Activated CD4-positive, alpha-beta memory T cell treated with anti-CD3 and anti-CD28 coated beads for 36 hours (primary cell): ENCODE results near the gene ZNF780A. TPM values are rescaled to one million over a fixed set of nuclear protein-coding genes. Genes with fewer than 3 reads are reported as not detected.
A peak's percentile ranks its signal among the peaks of the same experiment; 100 is the strongest.
"Not testable (repeated sequence)": the region's sequence is repeated elsewhere in the genome, so short reads cannot be mapped to it uniquely, and the experiment has no call there.

Source experiments
- CTCF ChIA-PET: fragments of 350-600 bp; sonication (Branson Sonifier 250); formaldehyde crosslinking; loops from one replicate; lab custom pipeline; 2021; ENCODE audit warnings: antibody characterized with exemption, inconsistent platforms; lab: Charles Lee
- POLR2A ChIA-PET: fragments of 350-600 bp; sonication (Branson Sonifier 250); formaldehyde crosslinking; loops from one replicate; lab custom pipeline; 2021; ENCODE audit warnings: antibody characterized with exemption; lab: Charles Lee
- DNase-seq: peaks from one replicate; pipeline ENCODE4 v3.0.0-alpha.2; 2020
- H3K27ac Mint-ChIP-seq: one replicate; pipeline ENCODE4 v1.8.0; 2021; ENCODE audit warnings: mixed read lengths
- H3K27me3 Mint-ChIP-seq: one replicate; pipeline ENCODE4 v1.8.0; 2021; ENCODE audit warnings: mixed read lengths
- H3K36me3 Mint-ChIP-seq: one replicate; pipeline ENCODE4 v1.8.0; 2021; ENCODE audit warnings: mixed read lengths
- H3K4me1 Mint-ChIP-seq: one replicate; pipeline ENCODE4 v1.8.0; 2021; ENCODE audit warnings: low read depth, mixed read lengths
- H3K4me3 Mint-ChIP-seq: one replicate; pipeline ENCODE4 v1.8.0; 2021; ENCODE audit warnings: mild to moderate bottlenecking, mixed read lengths
- H3K9me3 Mint-ChIP-seq: one replicate; pipeline ENCODE4 v1.8.0; 2021; ENCODE audit warnings: mixed read lengths
- intact Hi-C: fragments of 100-400 bp; cut with micrococcal nuclease; formaldehyde crosslinking; loops from one replicate; pipeline ENCODE4 v1.15.1; 2023
- total RNA-seq, 2 experiments: library from RNA; stranded (reverse); gene quantifications; one replicate each; pipeline ENCODE4 v1.2.3, GENCODE V29; 2021

Gene ZNF780A
- total RNA-seq, 2 experiments from 2014 or later, result 17.2 to 17.3 TPM

GRCh38 chr19:40112271-40112670 lies 21.5 kb upstream of the ZNF780A start:
- H3K27me3 Mint-ChIP-seq, H3K27ac Mint-ChIP-seq, H3K9me3 Mint-ChIP-seq, intact Hi-C loops, H3K4me1 Mint-ChIP-seq, POLR2A ChIA-PET, CTCF ChIA-PET, DNase-seq, H3K4me3 Mint-ChIP-seq, H3K36me3 Mint-ChIP-seq: not testable (repeated sequence)

- intact Hi-C loops, result no loop called here
- ChIA-PET POLR2A (no interaction called here), CTCF (interaction anchor here (0.6 to 0.7 kb wide), 2 partner anchors 24 to 178 kb away, joined by 3 to 6 read pairs; no protein-coding TSS in a partner anchor)
- H3K4me1 Mint-ChIP-seq, result no peaks in the 10 kb centered on the region
- H3K4me3 Mint-ChIP-seq, result no peak overlapping the region
- no peaks in the 10 kb centered on the region for H3K27me3 Mint-ChIP-seq
- no peaks in the 10 kb centered on the region for H3K36me3 Mint-ChIP-seq
- H3K27ac Mint-ChIP-seq, result no peak overlapping the region
- DNase-seq, result no peak
- H3K9me3 Mint-ChIP-seq, result peaks cover 2% of the 10 kb centered on the region
These were observed 19.8 kb upstream of the ZNF780A start for GRCh38 chr19:40110570-40110969.

GRCh38 chr19:40104754-40105153 lies 14.0 kb upstream of the ZNF780A start:
- POLR2A ChIA-PET, result no interaction called here
- Mint-ChIP-seq H3K36me3 (no peaks in the 10 kb centered on the region), H3K4me1 (no peaks in the 10 kb centered on the region), H3K4me3 (no peak overlapping the region), H3K27me3 (no peaks in the 10 kb centered on the region), H3K27ac (no peak overlapping the region), H3K9me3 (no peaks in the 10 kb centered on the region)
- intact Hi-C loops, result no loop called here
- DNase-seq, result no peak
- CTCF ChIA-PET, result no interaction called here

GRCh38 chr19:40103600-40103999 lies 12.9 kb upstream of the ZNF780A start:
- no peaks in the 10 kb centered on the region for H3K4me1 Mint-ChIP-seq
- H3K36me3 Mint-ChIP-seq, result no peaks in the 10 kb centered on the region
- H3K4me3 Mint-ChIP-seq, result no peak overlapping the region
- no peak for DNase-seq
- intact Hi-C loops, result no loop called here
- H3K27ac Mint-ChIP-seq, result no peak overlapping the region
- no peaks in the 10 kb centered on the region for H3K27me3 Mint-ChIP-seq
- ChIA-PET CTCF (no interaction called here), POLR2A (no interaction called here)
- no peaks in the 10 kb centered on the region for H3K9me3 Mint-ChIP-seq

GRCh38 chr19:40101813-40102212 lies 11.1 kb upstream of the ZNF780A start:
- intact Hi-C loops, result no loop called here
- ChIA-PET POLR2A (no interaction called here), CTCF (no interaction called here)
- Mint-ChIP-seq H3K4me3 (no peak overlapping the region), H3K9me3 (no peaks in the 10 kb centered on the region), H3K27ac (no peak overlapping the region), H3K27me3 (peaks cover 3% of the 10 kb centered on the region), H3K4me1 (no peaks in the 10 kb centered on the region), H3K36me3 (no peaks in the 10 kb centered on the region)
- DNase-seq, result no peak

- no peak overlapping the region for H3K4me3 Mint-ChIP-seq
- intact Hi-C loops, result loop anchor here (5.0 kb wide), 1 partner anchor 99 kb away; the partner anchor contains the start of gene MAP3K10
- CTCF ChIA-PET, result interaction anchor here (0.7 kb wide), 1 partner anchor 249 kb away, joined by 3 read pairs; no protein-coding TSS in a partner anchor
- H3K4me1 Mint-ChIP-seq, result peaks cover 24% of the 10 kb centered on the region
- H3K36me3 Mint-ChIP-seq, result peaks cover 10% of the 10 kb centered on the region
- no peak for DNase-seq
- H3K27me3 Mint-ChIP-seq, result peaks cover 5% of the 10 kb centered on the region
- POLR2A ChIA-PET, result no interaction called here
- peaks cover 5% of the 10 kb centered on the region for H3K9me3 Mint-ChIP-seq
- no peak overlapping the region for H3K27ac Mint-ChIP-seq
These were observed 2.7 kb upstream of the ZNF780A start for GRCh38 chr19:40093416-40093815.

GRCh38 chr19:40091205-40092129 lies 724 bp upstream of the ZNF780A start:
- ChIA-PET POLR2A (interaction anchor here (1.3 to 1.6 kb wide), 3 partner anchors 94 to 245 kb away, joined by 3 to 6 read pairs (median 6); partner anchors contain the start of genes FBL, PSMC4 and ZNF546), CTCF (interaction anchor here (1.0 kb wide), 1 partner anchor 26 kb away, joined by 3 read pairs; no protein-coding TSS in a partner anchor)
- H3K9me3 Mint-ChIP-seq, result peaks cover 5% of the 10 kb centered on the region
- H3K27me3 Mint-ChIP-seq, result peaks cover 2% of the 10 kb centered on the region
- H3K27ac Mint-ChIP-seq, result peak overlapping the region; percentile 99
- H3K4me1 Mint-ChIP-seq, result peaks cover 37% of the 10 kb centered on the region
- DNase-seq, result no peak
- H3K36me3 Mint-ChIP-seq, result peaks cover 10% of the 10 kb centered on the region
- intact Hi-C loops, result loop anchor here (2.0 to 5.0 kb wide), 3 partner anchors 35 to 101 kb away; partner anchors contain the start of genes MAP3K10, ZNF546 and ZNF780B
- peak overlapping the region; percentile 100 for H3K4me3 Mint-ChIP-seq

- peaks cover under 1% of the 10 kb centered on the region for H3K27me3 Mint-ChIP-seq
- ChIA-PET CTCF (interaction anchor here (0.7 kb wide), 1 partner anchor 87 kb away, joined by 3 read pairs; no protein-coding TSS in a partner anchor), POLR2A (interaction anchor here (0.6 kb wide), 1 partner anchor 80 kb away, joined by 3 read pairs; no protein-coding TSS in a partner anchor)
- peak overlapping the region; percentile 100 for H3K4me3 Mint-ChIP-seq
- peaks cover 5% of the 10 kb centered on the region for H3K9me3 Mint-ChIP-seq
- intact Hi-C loops, result no loop called here
- no peak for DNase-seq
- H3K4me1 Mint-ChIP-seq, result peaks cover 37% of the 10 kb centered on the region
- H3K36me3 Mint-ChIP-seq, result peaks cover 13% of the 10 kb centered on the region
- H3K27ac Mint-ChIP-seq, result peak overlapping the region; percentile 99
These were observed 1.3 kb downstream of the ZNF780A start for GRCh38 chr19:40089462-40089861.

GRCh38 chr19:40088299-40089047 lies 2.3 kb downstream of the ZNF780A start:
- no peak overlapping the region for H3K27ac Mint-ChIP-seq
- H3K9me3 Mint-ChIP-seq, result peaks cover 5% of the 10 kb centered on the region
- no peak for DNase-seq
- H3K27me3 Mint-ChIP-seq, result no peaks in the 10 kb centered on the region
- H3K4me3 Mint-ChIP-seq, result no peak overlapping the region
- H3K36me3 Mint-ChIP-seq, result peaks cover 18% of the 10 kb centered on the region
- ChIA-PET POLR2A (interaction anchor here (0.7 kb wide), 1 partner anchor 664 kb away, joined by 6 read pairs; no protein-coding TSS in a partner anchor), CTCF (interaction anchor here (1.9 kb wide), 1 partner anchor 118 kb away, joined by 6 read pairs; the partner anchor contains the start of gene PSMC4)
- intact Hi-C loops, result no loop called here
- H3K4me1 Mint-ChIP-seq, result peaks cover 37% of the 10 kb centered on the region

- intact Hi-C loops, result no loop called here
- no peak overlapping the region for H3K4me3 Mint-ChIP-seq
- H3K27ac Mint-ChIP-seq, result no peak overlapping the region
- H3K36me3 Mint-ChIP-seq, result peaks cover 45% of the 10 kb centered on the region
- CTCF ChIA-PET, result no interaction called here
- POLR2A ChIA-PET, result no interaction called here
- H3K27me3 Mint-ChIP-seq, result no peaks in the 10 kb centered on the region
- peaks cover 27% of the 10 kb centered on the region for H3K4me1 Mint-ChIP-seq
- no peak for DNase-seq
- peaks cover 11% of the 10 kb centered on the region for H3K9me3 Mint-ChIP-seq
These were observed 5.8 kb downstream of the ZNF780A start for GRCh38 chr19:40084948-40085347.

- H3K27ac Mint-ChIP-seq, result no peak overlapping the region
- no peaks in the 10 kb centered on the region for H3K27me3 Mint-ChIP-seq
- H3K4me1 Mint-ChIP-seq, result no peaks in the 10 kb centered on the region
- no peak for DNase-seq
- H3K4me3 Mint-ChIP-seq, result no peak overlapping the region
- ChIA-PET CTCF (no interaction called here), POLR2A (no interaction called here)
- H3K36me3 Mint-ChIP-seq, result peaks cover 75% of the 10 kb centered on the region
- intact Hi-C loops, result no loop called here
- peaks cover 39% of the 10 kb centered on the region for H3K9me3 Mint-ChIP-seq
These were observed 9.3 kb downstream of the ZNF780A start for GRCh38 chr19:40081411-40081810.

- CTCF ChIA-PET, result no interaction called here
- Mint-ChIP-seq H3K27me3 (no peaks in the 10 kb centered on the region), H3K4me3 (no peak overlapping the region), H3K9me3 (peaks cover 49% of the 10 kb centered on the region), H3K27ac (no peak overlapping the region), H3K4me1 (no peaks in the 10 kb centered on the region), H3K36me3 (peaks cover 86% of the 10 kb centered on the region)
- intact Hi-C loops, result no loop called here
- POLR2A ChIA-PET, result no interaction called here
- no peak for DNase-seq
These were observed 10.5 kb downstream of the ZNF780A start for GRCh38 chr19:40080289-40080688.
